GM21381 (cell line): Measurements from ENCODE around the gene RPS6KL1.

Experiments
- ATAC-seq: cut with Tn5 transposase; IDR thresholded peaks from one replicate; pipeline ENCODE4 v1.9.1; 2021; ENCODE audit warnings: mild to moderate bottlenecking, moderate library complexity; ENCODE audit not compliant: unreplicated experiment

RPS6KL1 gene

DNA sequence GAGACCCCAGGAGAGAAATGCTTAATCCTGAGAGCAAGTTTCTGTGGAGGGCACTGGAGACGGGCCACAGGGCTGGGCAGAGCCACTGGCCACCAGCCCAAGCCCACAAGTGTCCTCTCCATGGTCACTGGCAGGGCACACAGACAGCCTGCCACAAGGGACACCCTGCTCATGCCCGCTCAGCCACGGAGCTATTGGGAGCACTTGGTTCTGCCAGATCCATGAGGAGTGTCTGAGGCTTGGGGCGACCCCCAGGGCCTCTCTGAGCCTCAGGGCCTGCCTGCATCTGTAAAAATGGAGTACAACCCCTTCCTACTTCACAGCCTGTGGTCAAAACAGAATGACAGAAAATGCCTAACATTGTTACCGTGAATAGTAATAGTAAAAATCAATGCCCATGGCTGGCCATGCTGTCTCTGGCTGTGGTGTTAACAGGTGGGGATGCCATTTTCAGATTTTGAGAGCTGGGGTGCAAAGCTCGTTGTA lies 29.2 kb upstream of the RPS6KL1 start:
- no peak for ATAC-seq

DNA sequence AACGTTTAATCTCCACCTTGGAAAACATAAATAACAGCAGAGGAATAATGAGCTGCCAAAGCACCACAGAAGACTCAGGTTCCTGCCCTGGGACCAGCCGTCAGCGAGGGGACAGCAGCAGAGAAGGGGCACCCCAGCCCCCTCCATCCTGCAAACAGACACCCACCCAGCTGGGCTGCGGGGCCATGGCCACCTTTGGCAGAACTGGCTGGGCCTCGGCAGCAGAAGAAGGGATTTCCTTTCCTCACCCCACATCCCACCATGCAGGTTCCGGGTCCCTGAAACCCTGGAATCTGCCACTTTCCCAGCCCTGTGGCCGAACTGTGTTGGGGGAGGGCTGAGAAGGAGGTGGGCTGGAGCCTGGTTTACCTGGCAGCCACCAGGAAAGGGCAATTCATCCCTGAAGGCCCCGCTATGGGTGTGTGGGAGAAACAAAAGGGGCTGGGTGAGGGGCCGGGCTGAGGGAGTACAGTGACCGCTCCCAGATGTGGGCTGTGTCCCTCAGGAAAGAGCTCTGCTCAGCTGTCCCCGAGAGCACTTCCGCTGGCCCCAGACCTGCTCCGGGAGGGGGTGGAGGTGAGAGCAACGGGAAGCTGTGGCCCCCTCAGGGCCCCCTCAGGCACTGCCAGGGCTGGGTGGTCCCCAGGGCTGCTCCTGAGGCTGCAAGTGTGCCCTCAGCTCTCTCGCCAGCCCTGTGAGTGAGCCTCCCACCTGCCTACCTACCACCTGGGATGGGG lies 28.6 kb upstream of the RPS6KL1 start:
- ATAC-seq = no peak

DNA sequence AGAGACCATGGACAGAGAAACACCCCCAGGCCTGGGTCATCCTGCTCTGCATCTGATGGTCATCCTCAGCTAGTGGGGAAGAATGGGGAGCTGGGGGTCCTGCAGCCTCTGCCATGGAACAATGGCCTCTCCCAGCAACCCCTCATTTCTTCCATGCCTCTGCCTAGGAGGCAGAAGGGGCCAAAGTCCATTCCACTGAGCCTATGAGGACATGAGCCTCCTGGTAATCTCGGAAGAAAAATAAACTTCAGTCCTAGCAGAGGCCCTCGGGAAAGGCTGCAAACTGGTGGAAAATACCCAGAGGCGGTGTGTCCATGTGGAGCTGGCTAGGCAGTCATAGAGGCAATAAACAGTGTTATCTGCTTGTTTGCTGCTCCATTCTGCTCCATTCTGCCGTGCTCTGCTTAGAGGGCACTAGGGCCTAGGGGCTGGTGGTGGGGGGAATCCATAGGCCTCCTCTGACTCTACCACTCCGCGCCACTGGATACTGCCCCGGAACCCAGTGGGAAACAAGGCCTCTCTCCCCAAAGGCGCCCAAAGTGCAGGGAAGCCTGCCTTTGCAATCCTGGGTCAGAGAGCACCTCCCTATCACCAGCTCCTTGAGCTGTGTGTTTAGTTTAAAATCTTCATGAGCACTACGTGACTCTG lies 27.9 kb upstream of the RPS6KL1 start:
- ATAC-seq = no peak

- ATAC-seq = no peak
Measured at GRCh38 chr14:74949859-74950573, 27.0 kb upstream of the RPS6KL1 start.

- ATAC-seq = no peak
Measured at GRCh38 chr14:74949191-74949601, 26.1 kb upstream of the RPS6KL1 start.

DNA sequence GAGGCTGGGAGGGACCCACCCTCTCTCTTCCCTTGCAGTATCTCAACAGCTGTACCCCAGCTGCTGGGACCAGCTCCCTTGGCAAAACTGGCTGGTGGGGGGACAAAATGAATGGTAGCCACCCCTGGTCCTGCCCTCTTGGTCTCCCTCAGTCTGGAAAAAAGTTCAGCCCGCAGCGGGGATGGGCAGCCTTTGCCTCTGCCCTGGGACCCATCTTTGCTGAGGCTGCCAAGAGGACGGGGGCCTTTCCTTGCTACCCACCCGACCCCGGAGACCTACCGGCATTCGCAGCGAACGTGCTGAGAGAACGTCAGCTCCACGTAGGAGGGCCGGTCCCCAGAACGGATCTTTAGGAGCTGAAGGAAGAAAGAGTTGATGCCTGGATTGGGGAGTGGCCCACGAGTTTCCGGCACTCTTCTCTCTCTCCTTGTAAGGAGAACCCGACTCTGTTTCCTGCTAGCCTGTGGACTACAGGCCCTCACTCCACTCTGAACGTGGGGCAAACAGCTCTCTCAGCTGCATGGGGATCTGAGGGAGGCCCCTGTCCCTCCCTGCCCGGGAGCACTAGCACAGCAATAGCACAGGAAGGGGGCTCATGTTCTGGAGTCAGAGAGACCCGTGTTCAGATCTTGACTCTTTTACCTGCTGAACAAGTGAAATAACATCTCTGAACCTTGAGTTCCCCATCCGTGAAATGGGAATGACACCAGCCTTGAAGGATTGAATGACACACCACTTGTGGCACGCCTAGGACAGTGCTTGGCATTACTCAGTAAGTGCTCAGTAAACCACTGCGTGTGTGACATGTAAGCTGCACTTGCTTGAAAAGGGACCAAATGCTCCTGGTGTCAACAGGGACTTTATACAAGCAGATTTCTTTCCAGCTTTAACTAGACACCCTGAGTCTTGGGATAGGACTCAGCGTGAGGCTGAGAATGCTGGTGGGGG lies 25.4 kb upstream of the RPS6KL1 start:
- ATAC-seq = no peak

DNA sequence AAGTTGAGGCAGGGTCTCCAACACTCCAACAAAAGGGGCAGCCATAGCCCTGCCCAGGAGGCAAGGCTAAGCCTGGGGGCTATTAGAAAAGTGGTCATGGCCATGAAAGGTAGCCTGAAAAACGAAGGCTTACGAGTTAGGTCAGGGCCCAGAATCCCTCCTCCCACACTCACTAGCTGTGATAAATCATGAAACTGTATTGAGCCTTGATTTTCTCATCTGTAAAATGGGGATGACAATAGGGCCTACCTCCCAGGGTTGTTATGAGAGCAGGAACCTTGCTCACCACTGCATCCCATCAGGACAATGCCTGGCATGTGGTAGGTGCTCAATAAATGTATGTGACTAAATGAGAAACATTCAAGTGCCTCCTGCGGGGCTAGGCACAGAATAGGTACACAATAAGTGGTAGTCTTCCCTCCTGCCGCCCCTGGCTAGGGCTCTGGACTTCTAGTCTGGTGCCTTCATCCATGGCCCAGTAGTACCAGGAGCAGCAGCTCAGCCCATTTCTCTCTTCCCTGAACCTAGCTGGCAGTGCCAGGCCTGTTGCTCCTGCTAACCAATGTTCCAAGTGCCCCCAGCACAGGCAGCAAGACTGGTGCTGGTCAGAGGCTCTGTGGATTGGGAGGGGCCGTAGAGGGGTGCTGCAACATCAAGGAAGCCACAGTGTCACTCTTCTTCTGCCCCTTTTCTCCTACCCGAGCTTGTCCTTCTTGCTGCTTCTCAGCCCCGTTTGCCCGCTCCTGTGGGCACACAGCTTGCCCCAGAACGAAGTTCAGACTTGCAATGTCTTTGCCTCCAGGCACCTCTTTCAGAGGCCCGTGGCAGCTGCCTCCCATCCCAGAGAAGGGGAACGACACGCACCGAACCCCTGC lies 24.5 kb upstream of the RPS6KL1 start:
- ATAC-seq = no peak

GRCh38 chr14:74946659-74947281 lies 23.7 kb upstream of the RPS6KL1 start:
- no peak for ATAC-seq

- no peak for ATAC-seq
Measured at GRCh38 chr14:74945852-74946658, 23.0 kb upstream of the RPS6KL1 start.

GRCh38 chr14:74945261-74945851 lies 22.3 kb upstream of the RPS6KL1 start:
- ATAC-seq = no peak

DNA sequence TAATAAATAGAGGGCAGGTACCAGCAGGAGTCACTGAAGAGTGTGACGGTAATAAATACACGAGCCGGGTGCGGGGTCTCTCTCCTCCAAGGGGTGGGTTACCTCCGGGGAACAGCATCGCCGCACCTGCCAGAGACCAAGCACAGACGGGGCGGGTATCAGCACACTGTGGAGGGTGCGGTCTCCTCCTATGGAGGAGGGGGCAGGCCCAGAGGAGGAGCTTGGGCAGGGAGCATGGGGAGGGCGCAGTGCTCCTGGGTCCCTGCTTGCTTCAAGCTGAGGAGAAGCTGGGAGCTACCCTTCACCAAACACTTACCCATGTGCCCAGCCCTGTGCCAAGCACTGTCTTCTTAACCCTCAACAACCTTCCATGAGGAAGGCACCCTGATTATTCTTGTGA lies 19.5 kb upstream of the RPS6KL1 start:
- ATAC-seq = no peak

- ATAC-seq = no peak
Measured at GRCh38 chr14:74942181-74942580, 19.1 kb upstream of the RPS6KL1 start.

- ATAC-seq = peak; percentile 49
Measured at GRCh38 chr14:74941676-74942097, 18.6 kb upstream of the RPS6KL1 start.

GRCh38 chr14:74940956-74941565 lies 18.0 kb upstream of the RPS6KL1 start:
- no peak for ATAC-seq

DNA sequence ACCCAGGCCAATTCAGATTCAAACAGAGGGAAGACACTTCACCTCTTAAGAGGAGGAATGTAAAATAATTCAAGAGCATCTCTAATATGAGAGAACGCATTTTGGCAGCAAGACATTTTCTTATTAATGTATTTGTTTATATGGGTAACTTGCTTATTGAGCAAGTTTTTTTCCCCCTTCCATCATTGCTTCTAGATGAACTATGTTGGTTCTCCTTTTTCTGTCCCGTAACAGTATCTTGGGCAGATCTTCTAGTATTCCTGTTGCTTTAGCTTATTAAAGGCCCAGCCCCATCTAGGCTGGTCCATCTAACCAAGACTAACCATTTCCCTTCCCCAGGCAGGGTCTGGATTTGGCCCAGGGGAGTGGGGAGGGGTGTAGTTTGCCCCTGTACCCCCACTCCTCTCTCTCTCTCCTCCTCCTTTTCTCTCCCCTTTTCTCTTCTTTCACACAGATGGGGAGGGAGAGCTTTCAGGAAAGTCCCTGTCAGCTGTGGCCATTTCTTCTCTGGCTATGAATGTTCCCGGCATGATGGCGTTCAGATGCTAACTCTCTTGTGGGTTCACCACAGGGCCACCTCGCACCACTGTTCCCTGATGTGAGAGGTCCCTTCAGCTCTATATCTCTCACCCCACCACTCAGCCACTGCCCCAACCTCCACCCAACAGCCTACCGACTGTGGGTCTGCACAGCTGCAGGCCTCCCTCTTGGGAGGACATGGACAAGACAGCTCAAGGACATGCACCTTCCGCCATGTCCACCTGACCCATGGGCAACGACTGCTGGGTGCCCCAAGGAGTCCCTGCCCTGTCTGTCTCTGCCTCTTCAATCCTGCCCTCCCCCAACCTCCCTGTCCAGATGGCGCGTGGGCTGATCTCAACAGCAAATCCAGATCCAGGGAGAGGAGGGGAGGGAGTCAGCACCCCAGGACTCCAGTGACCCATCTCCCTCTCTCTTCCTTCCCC lies 15.8 kb upstream of the RPS6KL1 start:
- no peak for ATAC-seq

DNA sequence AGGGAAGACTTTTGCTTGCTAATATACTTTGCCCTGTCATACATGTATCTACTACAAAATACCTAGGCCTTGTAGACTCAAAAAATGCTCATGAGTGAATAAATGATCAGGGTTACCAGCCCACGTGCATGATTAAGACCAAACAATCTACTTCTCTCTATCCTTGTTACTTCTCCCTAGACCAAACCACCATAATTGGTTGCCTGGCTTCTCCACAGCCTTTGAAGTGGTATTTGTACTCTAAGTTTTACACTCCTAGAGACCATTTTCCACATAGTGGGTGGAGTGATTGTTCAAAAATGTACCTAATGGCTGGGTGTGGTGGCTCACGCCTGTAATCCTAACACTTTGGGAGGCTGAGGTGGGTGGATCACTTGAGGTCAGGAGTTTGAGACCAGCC lies 14.1 kb upstream of the RPS6KL1 start:
- no peak for ATAC-seq
